Measurements from ENCODE around the gene AGBL4. TPM values are rescaled to one million over a fixed set of nuclear protein-coding genes. Genes with fewer than 3 reads are reported as not detected.

Gene AGBL4
- total and polyA plus RNA-seq, 2 experiments from 2014 or later, result not detected

DNA sequence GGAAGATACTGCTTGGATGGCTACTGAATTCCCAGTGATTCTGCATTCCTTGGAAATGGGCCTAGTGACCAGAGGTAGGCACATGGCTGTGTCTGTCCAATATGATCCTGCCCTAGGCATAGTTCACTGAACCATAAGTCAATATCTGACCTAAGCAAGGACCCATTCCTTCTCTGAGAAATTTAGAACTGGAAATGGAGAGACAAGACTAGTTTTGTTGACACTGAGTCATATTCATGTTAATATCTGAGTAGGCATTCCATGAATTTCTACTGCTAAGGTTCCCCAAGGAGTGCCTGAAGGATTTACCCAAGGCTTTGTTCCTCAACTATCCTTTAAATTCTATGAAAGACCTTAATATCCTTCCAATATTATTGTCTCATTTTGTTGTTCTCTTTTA is 917.3 kb downstream of the AGBL4 start:
- Histone ChIP-seq H3K27me3 (replicated peaks; ENCODE audit: insufficient read depth) (no peaks in the 10 kb centered on the region), H3F3A (ENCODE audit: insufficient read depth) (no peaks in the 10 kb centered on the region), H3K9me2 (ENCODE audit: insufficient read depth) (no peaks in the 10 kb centered on the region), H3K27ac (no peak overlapping the region), H3K9ac (no peak overlapping the region), H3K9me3 (ENCODE audit: low read depth) (no peaks in the 10 kb centered on the region), H2AFZ (no peak overlapping the region), H3K4me2 (ENCODE audit: unreplicated experiment) (no peak overlapping the region), H3K4me1 (ENCODE audit: insufficient read depth) (no peaks in the 10 kb centered on the region), H3K79me2 (ENCODE audit: insufficient read depth) (no peaks in the 10 kb centered on the region), H3K4me3 (no peak overlapping the region), H4K20me1 (ENCODE audit: insufficient read depth) (no peaks in the 10 kb centered on the region), H3K36me3 (ENCODE audit: low read depth) (no peaks in the 10 kb centered on the region)
- in situ Hi-C loops (cut with MboI), result no loop called here
- no peak for TF ChIP-seq EZH2phosphoT487 (IDR thresholded peaks at IDR 0.05; ENCODE audit: insufficient read depth, low read depth)
- no peak for DNase-seq

DNA sequence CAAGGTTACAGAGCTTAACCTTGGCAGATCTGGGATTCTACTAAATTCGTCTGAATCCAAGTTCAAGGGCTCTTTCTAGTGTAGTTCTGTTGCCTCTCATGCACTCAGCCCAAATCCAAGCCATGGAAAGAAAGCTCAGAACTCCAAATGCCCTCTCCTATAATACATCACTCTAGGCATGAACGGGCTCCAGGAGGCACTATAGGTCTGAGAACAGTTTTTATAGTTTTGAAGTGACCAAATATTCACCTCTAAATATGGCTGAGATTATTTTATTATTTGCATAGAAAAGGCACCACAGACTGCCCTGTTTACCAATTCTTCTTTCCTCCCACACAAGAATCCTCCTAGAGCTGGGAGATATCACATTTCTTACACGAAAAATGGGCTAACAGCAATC is 919.2 kb downstream of the AGBL4 start:
- H3K27me3 ChIP-seq (replicated peaks; ENCODE audit: insufficient read depth), result no peaks in the 10 kb centered on the region
- H3K9me2 ChIP-seq (ENCODE audit: insufficient read depth), result no peaks in the 10 kb centered on the region
- H3K4me3 ChIP-seq, result no peak overlapping the region
- no peak overlapping the region for H2AFZ ChIP-seq
- H3K4me2 ChIP-seq (ENCODE audit: unreplicated experiment), result no peak overlapping the region
- no peaks in the 10 kb centered on the region for H3K36me3 ChIP-seq (ENCODE audit: low read depth)
- no peaks in the 10 kb centered on the region for H3F3A ChIP-seq (ENCODE audit: insufficient read depth)
- no peak for TF ChIP-seq EZH2 (IDR thresholded peaks at IDR 0.05; ENCODE audit: insufficient read depth, poor library complexity, severe bottlenecking)
- TF ChIP-seq EZH2phosphoT487 (IDR thresholded peaks at IDR 0.05; ENCODE audit: insufficient read depth, low read depth), result no peak
- no peaks in the 10 kb centered on the region for H3K4me1 ChIP-seq (ENCODE audit: insufficient read depth)
- in situ Hi-C loops (cut with MboI), result no loop called here
- H3K27ac ChIP-seq, result no peak overlapping the region
- H3K9me3 ChIP-seq (ENCODE audit: low read depth), result no peaks in the 10 kb centered on the region
- H3K79me2 ChIP-seq (ENCODE audit: insufficient read depth), result no peaks in the 10 kb centered on the region
- DNase-seq, result no peak
- WGBS, 2 experiments (ENCODE audit: low coverage in 1 of 2, low lambda C conversion rate in 2 of 2, missing lambda C conversion rate in 2 of 2), result 17 to 21% methylated on average over 3 of the region's 3 CpGs
- no peaks in the 10 kb centered on the region for H4K20me1 ChIP-seq (ENCODE audit: insufficient read depth)
- no peak overlapping the region for H3K9ac ChIP-seq

GRCh38 chr1:49102752-49103151 is 921.0 kb downstream of the AGBL4 start:
- Histone ChIP-seq H3K27ac (peak overlapping the region; percentile 43), H3K4me1 (ENCODE audit: insufficient read depth) (no peaks in the 10 kb centered on the region), H2AFZ (no peak overlapping the region), H4K20me1 (ENCODE audit: insufficient read depth) (no peaks in the 10 kb centered on the region), H3K9ac (no peak overlapping the region), H3K79me2 (ENCODE audit: insufficient read depth) (no peaks in the 10 kb centered on the region), H3K9me3 (ENCODE audit: low read depth) (no peaks in the 10 kb centered on the region), H3K27me3 (replicated peaks; ENCODE audit: insufficient read depth) (no peaks in the 10 kb centered on the region), H3K4me3 (no peak overlapping the region), H3K4me2 (ENCODE audit: unreplicated experiment) (no peak overlapping the region), H3K36me3 (ENCODE audit: low read depth) (no peaks in the 10 kb centered on the region), H3F3A (ENCODE audit: insufficient read depth) (no peaks in the 10 kb centered on the region), H3K9me2 (ENCODE audit: insufficient read depth) (no peaks in the 10 kb centered on the region)
- in situ Hi-C loops (cut with MboI), result no loop called here
- peak; percentile 65 for DNase-seq
- no peak for TF ChIP-seq EZH2phosphoT487 (IDR thresholded peaks at IDR 0.05; ENCODE audit: insufficient read depth, low read depth)
- TF ChIP-seq EZH2 (IDR thresholded peaks at IDR 0.05; ENCODE audit: insufficient read depth, poor library complexity, severe bottlenecking), result no peak

DNA sequence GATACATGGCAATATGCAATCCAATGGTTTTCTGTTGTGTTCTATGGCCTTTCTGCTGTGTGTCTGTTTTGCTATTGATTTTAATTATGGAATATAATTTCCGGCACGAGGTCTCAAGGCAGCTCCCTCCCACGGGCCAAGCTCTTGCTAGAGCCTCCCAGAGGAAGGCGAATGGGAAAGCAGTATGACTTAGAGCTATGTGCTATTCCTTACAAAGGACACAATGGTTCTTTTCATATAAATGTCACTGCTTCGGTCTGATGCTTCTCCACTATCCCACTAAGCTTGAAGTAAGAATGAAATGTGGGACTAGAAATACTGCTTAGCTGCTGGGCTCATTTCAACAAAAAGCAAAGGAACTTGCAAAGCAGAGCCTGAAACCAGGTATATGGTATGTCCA is 924.9 kb downstream of the AGBL4 start:
- H3K79me2 ChIP-seq (ENCODE audit: insufficient read depth), result no peaks in the 10 kb centered on the region
- H3K9ac ChIP-seq, result no peak overlapping the region
- no peak overlapping the region for H2AFZ ChIP-seq
- H3K36me3 ChIP-seq (ENCODE audit: low read depth), result no peaks in the 10 kb centered on the region
- H3K27ac ChIP-seq, result no peak overlapping the region
- no peak overlapping the region for H3K4me2 ChIP-seq (ENCODE audit: unreplicated experiment)
- H3K9me3 ChIP-seq (ENCODE audit: low read depth), result no peaks in the 10 kb centered on the region
- H3K4me1 ChIP-seq (ENCODE audit: insufficient read depth), result no peaks in the 10 kb centered on the region
- no peaks in the 10 kb centered on the region for H3F3A ChIP-seq (ENCODE audit: insufficient read depth)
- no peaks in the 10 kb centered on the region for H4K20me1 ChIP-seq (ENCODE audit: insufficient read depth)
- no peak overlapping the region for H3K4me3 ChIP-seq
- no peaks in the 10 kb centered on the region for H3K9me2 ChIP-seq (ENCODE audit: insufficient read depth)
- H3K27me3 ChIP-seq (replicated peaks; ENCODE audit: insufficient read depth), result no peaks in the 10 kb centered on the region
- 38 to 44% methylated on average over 5 of the region's 5 CpGs for WGBS, 2 experiments (ENCODE audit: low coverage in 1 of 2, low lambda C conversion rate in 2 of 2, missing lambda C conversion rate in 2 of 2)
- TF ChIP-seq EZH2phosphoT487 (IDR thresholded peaks at IDR 0.05; ENCODE audit: insufficient read depth, low read depth), result no peak
- TF ChIP-seq EZH2 (IDR thresholded peaks at IDR 0.05; ENCODE audit: insufficient read depth, poor library complexity, severe bottlenecking), result no peak
- no peak for DNase-seq
- in situ Hi-C loops (cut with MboI), result no loop called here

DNA sequence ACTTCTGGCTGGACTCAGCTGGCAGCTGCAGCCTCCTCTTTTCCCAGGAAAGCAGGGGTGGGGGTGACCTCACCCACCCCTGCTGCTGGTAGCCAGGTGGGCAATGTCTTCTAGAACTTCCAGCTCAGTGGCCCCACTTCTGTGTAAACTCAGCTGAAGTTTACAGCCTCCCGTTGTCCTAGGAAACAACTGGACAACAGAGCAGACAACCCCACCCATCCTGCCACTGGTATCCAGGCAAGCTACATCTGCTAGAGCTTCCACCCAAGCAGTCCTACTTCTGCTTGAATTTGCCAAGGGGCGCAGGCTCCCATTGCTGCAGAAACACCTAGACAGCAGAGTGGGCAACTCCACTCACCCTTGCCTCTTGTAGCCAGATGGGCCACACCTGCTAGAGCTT is 937.4 kb downstream of the AGBL4 start:
- in situ Hi-C loops (cut with MboI), result no loop called here
- H3K27me3 ChIP-seq (replicated peaks; ENCODE audit: insufficient read depth), result no peaks in the 10 kb centered on the region
- H3K9me2 ChIP-seq (ENCODE audit: insufficient read depth), result no peaks in the 10 kb centered on the region
- no peak overlapping the region for H2AFZ ChIP-seq
- no peaks in the 10 kb centered on the region for H3K4me1 ChIP-seq (ENCODE audit: insufficient read depth)
- no peaks in the 10 kb centered on the region for H3F3A ChIP-seq (ENCODE audit: insufficient read depth)
- 7 to 14% methylated on average over 2 of the region's 2 CpGs for WGBS, 2 experiments (ENCODE audit: low coverage in 1 of 2, low lambda C conversion rate in 2 of 2, missing lambda C conversion rate in 2 of 2)
- no peak overlapping the region for H3K4me3 ChIP-seq
- no peak for DNase-seq
- H4K20me1 ChIP-seq (ENCODE audit: insufficient read depth), result no peaks in the 10 kb centered on the region
- H3K27ac ChIP-seq, result no peak overlapping the region
- H3K9ac ChIP-seq, result no peak overlapping the region
- H3K4me2 ChIP-seq (ENCODE audit: unreplicated experiment), result no peak overlapping the region
- no peaks in the 10 kb centered on the region for H3K9me3 ChIP-seq (ENCODE audit: low read depth)
- H3K36me3 ChIP-seq (ENCODE audit: low read depth), result no peaks in the 10 kb centered on the region
- TF ChIP-seq EZH2phosphoT487 (IDR thresholded peaks at IDR 0.05; ENCODE audit: insufficient read depth, low read depth) (no peak), EZH2 (IDR thresholded peaks at IDR 0.05; ENCODE audit: insufficient read depth, poor library complexity, severe bottlenecking) (no peak)
- H3K79me2 ChIP-seq (ENCODE audit: insufficient read depth), result no peaks in the 10 kb centered on the region

Measured in GM23248 (cell line).